Measurements from ENCODE around the gene FAM107B.

GRCh38 chr10:14742382-14742781 lies 32.3 kb downstream of the FAM107B start:
- TF ChIP-seq EZH2phosphoT487 (IDR thresholded peaks at IDR 0.05; ENCODE audit: insufficient read depth, low read depth) (no peak), EZH2 (IDR thresholded peaks at IDR 0.05; ENCODE audit: insufficient read depth, poor library complexity, severe bottlenecking) (no peak)

Measured in GM23248 (cell line).